Astrocyte of the hippocampus (primary cell): ENCODE data around the gene ALG12.
"Not testable (repeated sequence)": the region's sequence is repeated elsewhere in the genome, so short reads cannot be mapped to it uniquely, and the experiment has no call there.

Source experiments
- DNase-seq: peaks from one replicate; pipeline ENCODE4 v3.0.0; 2011; ENCODE audit warnings: low read depth, low spot score

ALG12 gene

DNA sequence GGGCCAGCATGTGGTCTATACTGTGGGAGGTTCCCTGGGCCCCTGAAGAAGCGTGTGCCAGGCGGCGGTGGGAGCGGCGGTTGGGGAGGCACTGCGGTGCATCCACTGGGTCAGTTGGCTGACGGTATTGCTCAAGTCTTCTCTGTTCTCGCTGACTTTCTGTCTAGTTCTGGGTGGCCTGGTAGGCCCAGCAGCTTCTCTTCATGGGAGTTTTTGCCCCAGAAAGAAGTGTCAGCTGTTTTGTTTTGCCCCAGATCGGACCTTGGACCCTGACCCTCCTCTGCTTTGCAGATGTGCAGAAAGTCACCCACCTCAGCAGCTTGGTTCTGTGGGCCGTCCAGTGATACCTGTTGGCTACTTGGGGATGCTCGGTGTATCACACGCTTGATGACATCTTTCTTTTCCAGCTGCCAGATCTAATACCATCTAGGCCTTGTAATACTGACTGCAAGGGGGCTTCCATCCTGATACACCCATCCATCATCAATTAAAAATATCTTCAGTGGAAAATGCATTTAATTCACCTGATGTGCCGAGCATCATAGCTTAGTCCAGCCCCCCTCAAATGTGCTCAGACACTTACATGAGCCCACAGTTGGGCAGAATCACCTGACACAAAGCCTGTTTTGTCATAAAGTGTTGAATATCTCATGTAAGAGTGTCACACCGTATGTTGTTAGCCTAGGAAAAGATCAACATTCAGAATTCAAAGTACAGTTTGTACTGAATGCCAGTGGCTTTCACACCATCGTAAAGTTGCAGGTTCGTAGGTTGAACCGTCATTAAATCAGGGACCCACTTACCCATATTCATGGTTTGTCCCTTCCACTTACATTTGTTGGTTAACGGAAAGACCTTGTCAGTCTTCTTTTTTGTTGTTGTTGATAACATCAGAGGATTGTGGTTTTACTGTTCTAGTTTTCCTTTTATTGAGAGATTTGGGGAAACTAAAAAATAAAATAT lies 50.7 kb downstream of the ALG12 start:
- no peak for DNase-seq

DNA sequence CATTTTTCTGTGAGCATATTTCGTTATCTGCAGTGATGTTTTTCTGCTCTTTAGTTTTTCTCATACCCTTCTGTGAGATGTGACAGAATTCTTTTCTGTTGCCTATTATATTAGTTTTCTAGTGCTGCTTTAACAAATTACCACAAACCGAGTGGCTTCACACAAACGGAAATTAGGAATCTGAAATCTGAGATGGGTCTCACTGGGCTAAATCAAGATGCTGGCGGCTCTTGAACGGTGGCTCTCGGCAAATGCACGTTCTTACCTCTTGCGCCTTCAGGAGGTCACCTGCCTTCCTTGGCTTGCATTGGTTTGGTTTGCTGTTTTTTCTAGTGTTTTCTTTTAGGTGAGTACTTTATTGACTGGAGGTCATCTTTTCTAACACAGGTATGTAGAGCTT lies 51.6 kb downstream of the ALG12 start:
- no peak for DNase-seq

DNA sequence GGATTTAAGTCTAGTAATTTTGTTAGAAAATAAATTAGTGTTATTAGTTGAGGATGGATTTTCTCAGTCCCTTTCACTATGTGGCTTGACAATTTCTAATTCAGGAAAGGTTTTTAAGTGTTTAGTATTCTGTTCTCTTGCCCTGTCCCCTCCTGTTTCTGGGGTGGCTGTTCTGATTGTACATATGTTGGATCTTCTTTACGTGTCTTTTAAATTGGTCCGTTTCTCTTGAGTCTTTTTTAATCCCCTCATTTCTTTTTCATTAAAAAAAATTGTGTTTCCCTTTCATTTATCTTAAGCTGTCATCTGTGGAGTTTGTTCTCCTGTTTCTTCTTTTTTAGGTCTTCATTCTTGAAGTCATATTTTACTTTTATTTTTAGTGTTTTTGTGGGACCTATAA lies 52.1 kb downstream of the ALG12 start:
- no peak for DNase-seq

DNA sequence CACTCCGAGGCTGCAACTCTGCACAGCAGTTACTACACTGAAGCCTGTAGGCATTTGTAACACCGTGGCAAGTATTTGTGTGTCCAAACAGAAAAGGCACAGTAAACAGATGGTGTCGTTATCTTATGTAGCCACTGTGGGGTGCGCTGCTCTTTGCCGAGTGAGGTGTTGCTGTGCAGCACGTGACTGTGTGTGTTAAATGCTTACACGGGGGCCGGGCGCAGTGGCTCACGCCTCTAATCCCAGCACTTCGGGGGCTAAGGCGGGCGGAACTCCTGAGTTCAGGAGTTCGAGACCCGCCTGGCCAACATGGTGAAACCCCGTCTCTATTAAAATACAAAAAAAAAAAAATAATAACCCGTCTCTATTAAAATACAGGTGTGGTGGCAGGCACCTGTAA lies 53.1 kb downstream of the ALG12 start:
- no peak for DNase-seq

DNA sequence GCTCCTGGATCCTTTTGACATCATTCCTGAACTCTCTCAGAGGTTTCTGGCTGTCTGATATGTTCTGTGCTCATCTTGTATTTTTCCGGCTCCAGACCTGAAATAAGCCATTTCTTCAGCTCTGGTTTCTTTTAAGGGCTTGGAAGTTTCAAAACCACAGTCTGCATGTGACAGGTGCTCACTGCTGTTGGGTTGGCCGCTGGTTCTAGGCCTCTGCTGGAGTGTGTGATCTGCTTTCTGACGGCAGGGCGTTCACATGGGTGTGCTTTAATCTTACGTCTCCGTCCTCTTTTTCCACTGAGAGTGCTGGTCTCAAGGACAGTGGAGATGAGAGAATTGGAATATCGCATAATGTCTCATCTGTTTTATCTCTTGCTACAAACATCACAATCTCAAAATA lies 54.3 kb downstream of the ALG12 start:
- no peak for DNase-seq

DNA sequence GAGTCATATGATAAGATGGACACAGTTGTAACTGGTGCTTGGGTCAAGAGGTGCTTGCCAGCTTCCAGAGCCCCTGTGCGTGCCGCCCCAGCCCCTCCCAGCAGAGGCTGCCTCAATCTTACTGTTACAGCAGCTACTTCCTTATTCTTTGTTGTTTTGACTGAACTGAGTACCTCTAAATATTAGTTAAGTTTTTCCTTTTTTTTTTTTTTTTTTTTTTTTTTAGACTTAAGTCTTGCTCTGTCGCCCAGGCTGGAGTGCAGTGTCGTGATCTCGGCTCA lies 55.8 kb downstream of the ALG12 start:
- no peak for DNase-seq

DNA sequence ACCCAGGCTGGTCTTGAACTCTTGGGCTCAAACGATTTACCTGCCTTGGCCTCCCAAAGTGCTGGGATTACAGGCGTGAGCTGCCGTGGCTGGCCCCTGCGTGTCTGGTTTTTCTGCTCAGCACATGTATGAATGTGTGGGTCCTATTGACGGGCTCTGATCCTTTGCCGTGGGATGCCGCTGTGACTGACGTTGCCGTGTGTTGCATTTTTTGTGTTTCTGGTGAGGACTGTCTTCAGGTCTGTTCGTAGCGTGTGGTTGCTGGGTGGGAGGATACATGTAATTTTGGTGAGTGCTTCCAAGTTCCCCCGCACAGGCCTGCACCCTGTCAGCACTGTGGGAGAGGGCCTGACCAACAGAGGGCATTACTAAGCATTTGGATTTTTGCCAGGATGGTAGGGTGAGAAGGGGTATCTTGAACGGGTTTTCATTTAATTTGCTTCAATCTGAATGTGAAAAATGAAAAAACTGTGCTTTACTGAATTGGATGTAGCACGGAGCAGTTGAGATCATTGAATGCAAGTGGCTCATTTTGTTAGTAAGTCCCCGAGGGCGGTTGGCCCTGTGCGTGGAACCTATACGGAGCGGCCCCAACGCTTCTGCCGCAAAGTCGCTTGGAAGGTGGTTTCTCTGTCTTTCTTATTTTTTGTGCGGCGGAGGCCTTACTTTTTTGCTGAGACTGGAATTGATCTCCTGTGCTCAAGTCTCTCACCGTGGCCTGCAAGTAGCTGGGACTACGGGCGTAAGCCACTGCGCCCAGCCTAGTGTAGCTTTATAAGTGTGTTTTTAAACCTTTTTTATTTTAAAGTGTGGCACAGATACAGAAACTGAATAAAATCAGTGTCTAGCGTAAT lies 56.4 kb downstream of the ALG12 start:
- peak; percentile 29 for DNase-seq

DNA sequence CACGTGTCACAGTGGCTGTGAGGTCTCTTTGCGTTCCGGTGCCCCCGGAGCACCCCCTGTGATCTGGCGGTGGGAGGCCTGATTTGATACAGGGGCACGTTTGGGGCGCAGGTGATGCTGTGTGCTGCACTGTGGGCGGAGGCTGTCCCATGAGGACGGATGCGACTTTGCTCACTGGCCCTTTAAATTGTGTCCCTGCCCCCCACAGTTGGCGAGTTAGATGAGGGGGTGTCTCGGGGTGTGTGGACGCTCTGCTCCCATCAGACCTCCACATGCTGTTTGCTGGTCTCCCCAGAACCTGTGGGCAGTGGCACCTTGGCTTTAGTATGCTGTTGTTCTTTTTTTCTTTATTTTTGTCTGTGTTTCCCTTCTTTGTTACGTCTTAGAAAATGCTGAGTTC lies 59.4 kb downstream of the ALG12 start:
- DNase-seq: no peak

DNA sequence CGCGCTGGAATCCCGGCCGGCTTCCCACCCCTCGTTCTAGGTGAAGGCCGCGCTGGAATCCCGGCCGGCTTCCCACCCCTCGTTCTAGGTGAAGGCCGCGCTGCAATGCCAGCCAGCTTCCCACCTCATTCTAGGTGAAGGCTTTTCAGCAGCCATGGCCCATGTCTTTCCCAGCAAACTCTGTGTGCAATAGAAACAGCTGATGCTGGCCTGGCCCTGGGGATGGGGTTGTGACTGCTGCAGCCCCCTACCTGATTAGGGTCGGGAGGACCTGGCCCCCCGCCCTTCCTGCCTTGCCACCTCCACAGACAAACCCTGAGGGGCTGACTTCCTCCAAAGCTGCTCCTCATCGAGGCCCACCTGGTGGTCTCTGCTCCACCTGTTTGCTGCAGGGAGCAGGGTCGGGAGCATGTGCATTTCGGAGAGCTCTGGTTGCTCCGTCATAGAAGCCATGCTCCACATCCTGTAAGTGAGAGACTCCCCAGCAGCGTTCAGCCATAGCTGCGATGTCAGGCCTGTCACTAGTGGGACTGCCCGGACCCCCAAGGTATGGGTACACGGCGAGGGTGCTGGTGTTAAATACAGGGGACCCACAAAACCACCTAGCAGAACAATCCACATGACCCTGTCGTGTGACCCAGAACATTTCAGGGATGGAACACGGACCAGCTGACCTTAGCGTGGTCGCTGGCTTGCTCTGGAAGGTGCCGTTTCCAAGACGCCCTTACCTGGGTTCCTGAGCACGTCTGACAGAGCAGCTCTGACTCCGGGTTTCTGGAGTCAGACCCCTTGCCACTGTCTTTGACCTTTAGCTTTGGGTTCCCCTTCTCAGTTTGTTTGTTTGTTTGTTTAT lies 61.2 kb downstream of the ALG12 start:
- no peak for DNase-seq

DNA sequence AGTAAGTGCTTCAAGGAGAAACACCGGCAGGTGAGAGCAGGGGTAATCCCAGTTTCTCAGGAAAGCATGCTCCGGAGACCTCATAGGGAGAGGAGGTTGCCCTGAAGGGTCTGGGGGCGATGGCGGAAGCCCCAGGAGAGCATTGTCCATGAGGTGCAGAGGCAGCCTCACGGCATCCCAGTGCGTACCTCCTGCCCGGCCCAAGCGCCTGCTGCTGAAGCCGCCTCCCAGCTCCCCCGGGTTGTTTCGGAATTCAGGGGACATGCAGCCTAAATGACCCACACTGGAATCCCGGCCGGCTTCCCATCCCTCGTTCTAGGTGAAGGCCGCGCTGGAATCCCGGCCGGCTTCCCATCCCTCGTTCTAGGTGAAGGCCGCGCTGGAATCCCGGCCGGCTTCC lies 61.9 kb downstream of the ALG12 start:
- no peak for DNase-seq

DNA sequence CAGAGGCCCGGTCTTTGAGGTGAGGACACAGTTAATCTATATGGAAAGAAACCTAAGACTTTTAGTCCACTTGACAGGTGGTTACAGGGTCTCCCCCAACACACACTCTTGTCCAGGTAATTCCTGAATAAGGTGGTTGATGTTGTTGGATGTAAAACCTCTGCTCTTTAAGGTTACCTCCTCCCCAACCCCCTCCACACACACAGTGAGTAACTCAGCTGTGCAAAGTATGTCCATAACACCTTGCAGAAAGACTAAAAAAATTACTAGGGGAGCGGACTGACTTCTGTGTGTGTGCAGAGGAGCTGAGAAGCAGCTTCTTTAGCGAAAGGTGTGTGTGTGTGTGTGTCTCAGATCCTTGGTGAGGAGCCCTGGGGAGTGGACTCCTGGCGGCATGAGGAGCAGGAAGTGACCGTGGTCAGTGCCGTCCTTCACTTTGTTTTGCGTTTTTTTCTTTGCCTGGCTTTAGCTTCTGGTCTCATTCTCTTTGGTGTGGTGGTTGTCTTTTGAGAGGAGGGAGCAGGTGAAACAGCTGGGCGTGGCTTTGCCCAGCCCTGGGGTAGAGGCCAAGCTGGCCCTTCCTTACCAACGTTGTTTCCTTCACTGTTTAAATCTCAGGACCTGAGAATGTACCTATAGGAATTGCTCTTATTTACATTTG lies 62.9 kb downstream of the ALG12 start:
- peak; percentile 32 for DNase-seq

DNA sequence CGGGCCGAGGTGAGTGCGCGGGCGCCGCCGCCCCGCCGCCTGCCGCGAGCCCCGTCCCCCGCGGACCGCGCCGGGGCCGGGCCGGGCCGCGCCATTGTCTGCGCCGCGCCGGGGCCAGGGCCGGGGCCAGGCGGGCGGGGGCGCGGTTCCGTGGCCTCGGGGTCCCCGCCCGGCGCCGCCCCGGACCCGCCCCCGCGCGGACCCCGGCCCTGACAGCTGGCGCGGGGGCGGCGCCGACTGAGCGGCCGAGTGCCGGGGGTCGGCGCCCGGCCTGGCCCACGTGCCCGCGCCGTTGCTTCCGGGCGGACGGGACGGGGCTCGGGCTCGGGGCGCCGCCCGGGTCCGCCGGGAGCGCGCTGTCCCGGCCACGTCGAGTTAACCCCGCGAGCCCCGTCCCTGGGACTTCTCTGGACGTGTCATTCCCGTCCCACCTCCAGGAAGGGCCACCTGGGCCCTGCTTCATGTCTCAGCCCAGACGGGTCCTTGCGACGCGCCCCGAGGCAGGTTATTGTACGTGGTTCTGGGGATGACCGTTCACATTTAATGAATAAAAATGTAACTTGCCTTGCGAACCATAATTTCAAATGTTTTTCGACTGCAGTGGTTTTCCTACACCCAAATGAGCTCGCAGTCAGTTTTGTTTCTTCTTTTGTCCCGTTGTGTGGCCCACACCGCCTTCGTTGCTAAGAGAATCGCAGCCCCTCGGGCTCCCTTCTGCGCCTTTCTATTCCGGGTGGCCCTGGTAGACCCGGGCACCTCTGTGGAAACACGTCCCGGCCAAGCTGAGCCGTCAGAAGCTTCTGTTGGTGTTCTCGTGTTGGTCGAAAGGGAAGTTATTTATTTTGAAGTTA lies 64.0 kb downstream of the ALG12 start:
- DNase-seq: peak; percentile 60

DNA sequence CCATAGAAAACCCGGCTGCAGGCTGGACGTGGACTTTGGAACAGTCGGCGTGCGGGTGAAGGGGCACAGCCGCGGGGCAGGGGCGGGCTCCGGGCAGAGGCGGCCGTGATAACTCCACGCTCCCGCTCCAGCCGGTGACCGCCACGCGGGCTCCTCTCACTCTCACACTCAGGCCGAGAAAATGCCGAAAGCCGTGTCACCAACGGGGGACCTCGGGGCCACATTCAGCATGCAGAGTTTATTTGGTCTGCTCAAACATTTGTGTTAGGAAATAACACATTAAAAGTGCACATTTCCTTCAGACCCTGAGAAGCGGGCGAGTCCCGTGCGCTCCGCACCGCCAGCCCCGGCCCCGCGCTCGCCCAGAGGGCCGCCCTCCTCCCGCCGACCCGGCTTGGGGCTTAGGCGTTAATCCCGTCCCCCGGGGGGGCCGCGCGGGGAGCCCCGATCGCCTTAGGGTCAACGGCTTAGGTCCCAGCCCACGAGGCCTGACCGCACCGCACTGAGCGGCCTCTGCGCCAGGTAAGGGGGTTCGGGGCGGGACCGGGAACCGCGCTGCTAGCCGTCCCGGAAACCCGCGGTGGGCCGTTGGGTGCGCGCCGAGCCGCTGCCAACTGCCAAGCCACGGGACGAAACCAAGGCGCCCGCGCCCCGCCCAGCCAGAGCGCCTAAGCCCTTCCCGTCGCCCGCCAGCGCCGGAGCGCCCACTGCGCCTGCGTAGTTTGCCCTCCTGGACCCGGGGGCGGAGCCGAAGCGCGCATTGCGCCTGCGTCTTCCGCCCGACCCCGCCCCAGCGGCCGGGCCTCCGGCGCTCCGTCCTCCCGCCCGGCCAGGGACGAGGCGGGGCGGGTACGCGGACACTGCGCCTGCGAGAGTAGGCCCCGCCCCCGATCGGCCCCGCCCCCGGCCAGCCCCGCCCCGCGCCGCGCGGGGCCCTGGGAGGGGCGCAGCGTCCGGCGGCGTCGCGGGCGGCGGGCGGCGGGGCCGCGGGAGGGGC lies 65.0 kb downstream of the ALG12 start, which contains the start of gene ZBED4:
Gene ZBED4, plus strand, starts transcription at position 947 of the 997 bp plus-strand sequence. CDS start 29,819 bp downstream, outside the sequence.
- peak; percentile 100 for DNase-seq

DNA sequence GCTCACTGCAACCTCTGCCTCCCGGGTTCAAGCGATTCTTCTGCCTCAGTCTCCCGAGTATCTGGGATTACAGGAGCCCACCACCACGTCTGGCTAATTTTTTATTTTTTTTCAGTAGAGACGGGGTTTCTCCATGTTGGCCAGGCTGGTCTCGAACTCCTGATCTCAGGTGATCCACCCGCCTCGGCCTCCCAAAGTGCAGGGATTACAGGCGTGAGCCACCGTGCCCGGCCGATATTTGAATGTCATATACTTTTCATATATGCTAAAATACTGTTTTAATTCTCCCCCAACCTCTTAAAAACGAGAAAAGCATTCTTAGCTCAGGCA lies 65.7 kb downstream of the ALG12 start:
- DNase-seq: not testable (repeated sequence)

DNA sequence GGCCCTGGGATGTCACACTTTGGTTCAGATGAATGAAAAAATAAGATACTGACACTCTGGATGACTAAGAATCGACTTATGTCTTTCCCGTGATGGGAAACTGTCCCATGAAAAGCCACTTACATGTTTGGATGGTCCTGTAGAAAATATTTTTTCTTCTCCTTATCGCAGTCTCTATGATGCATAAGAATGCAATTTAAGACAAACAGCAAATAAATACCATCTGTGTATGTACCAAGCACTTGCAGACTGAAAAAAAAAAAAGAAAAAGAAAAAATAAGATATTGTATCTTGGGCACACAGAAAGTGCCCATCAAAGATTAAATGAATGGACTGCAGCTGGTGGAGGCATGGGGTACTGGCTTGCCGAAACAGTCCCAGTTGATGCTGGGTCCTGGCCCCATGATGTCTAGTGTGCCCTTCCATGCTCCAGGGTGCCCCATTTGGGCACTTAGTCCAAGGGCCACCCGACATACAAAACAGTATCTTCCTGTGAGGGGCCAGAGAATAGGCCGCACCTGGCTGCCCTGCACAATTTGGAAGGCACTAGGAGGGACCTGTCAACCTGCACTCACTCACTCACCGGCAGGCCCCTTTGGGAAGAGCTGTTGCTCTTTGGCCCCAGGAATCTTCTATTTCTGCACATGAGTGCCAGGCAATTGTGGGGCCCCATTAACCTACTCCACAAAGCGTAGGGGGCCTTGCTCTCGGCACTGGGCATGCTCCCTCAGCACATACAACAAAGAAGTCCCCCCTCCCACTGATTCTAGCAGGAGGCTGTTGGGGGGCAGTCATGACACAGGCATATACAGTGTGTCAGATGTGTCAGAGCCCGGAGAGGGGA lies 67.1 kb downstream of the ALG12 start:
- DNase-seq: no peak
